Measurements from ENCODE around the gene ENPP5. TPM values are rescaled to one million over a fixed set of nuclear protein-coding genes. Genes with fewer than 3 reads are reported as not detected.

ENPP5 gene
- total and polyA plus RNA-seq, 2 of the 4 experiments (the other 2 are of a cell fraction): under 0.01 TPM; not detected in 1

- Histone ChIP-seq H3K9me3 (ENCODE audit: control insufficient read depth, insufficient read depth, low read length) (no peaks in the 10 kb centered on the region), H3K27ac (ENCODE audit: insufficient read depth, low read length) (no peak overlapping the region), H4K20me1 (ENCODE audit: insufficient read depth, low read length) (no peaks in the 10 kb centered on the region), H3K56ac (ENCODE audit: extremely low read depth, insufficient read depth, low read length) (no peak overlapping the region), H4K5ac (ENCODE audit: low read depth, low read length) (no peak overlapping the region), H3K9ac (ENCODE audit: low read depth, low read length) (no peak overlapping the region), H3K9me1 (ENCODE audit: insufficient read depth, low read length) (no peaks in the 10 kb centered on the region), H3K27me3 (ENCODE audit: control insufficient read depth, insufficient read depth, low read length) (no peaks in the 10 kb centered on the region), H4K91ac (ENCODE audit: insufficient read depth, low read depth, low read length) (no peak overlapping the region), H2AK5ac (ENCODE audit: low read depth, low read length) (no peak overlapping the region), H4K8ac (ENCODE audit: low read depth in 2 of 2, low read length in 2 of 2) (no peak overlapping the region), H3K4me1 (ENCODE audit: control insufficient read depth, insufficient read depth, low read length) (no peaks in the 10 kb centered on the region), H3K79me1 (ENCODE audit: low read depth in 1 of 2, low read length in 2 of 2) (no peaks in the 10 kb centered on the region), H3K4me3 (ENCODE audit: insufficient read depth, low read depth, low read length) (no peak overlapping the region), H2BK20ac (ENCODE audit: low read depth, low read length) (no peak overlapping the region), H2BK15ac (ENCODE audit: low read depth, low read length) (no peak overlapping the region), H2BK5ac (ENCODE audit: low read depth, low read length, poor library complexity, severe bottlenecking) (no peak overlapping the region), H2AFZ (replicated peaks; ENCODE audit: low read length, poor library complexity) (no peak overlapping the region), H3K4ac (ENCODE audit: low read depth, low read length) (no peak overlapping the region), H2BK120ac (ENCODE audit: low read depth, low read length) (no peak overlapping the region), H3K4me2 (ENCODE audit: low read depth, low read length) (no peak overlapping the region), H2AK9ac (replicated peaks; ENCODE audit: low read depth, low read length, poor library complexity) (no peak overlapping the region), H3K36me3 (ENCODE audit: control insufficient read depth, insufficient read depth, low read length) (no peaks in the 10 kb centered on the region), H3K23ac (ENCODE audit: low read depth, low read length) (no peak overlapping the region), H3K14ac (replicated peaks; ENCODE audit: low read depth, low read length) (no peak overlapping the region), H3K18ac (ENCODE audit: low read depth, low read length) (no peak overlapping the region)
- ChIA-PET POLR2A (ENCODE audit: unreplicated experiment) (no interaction called here), CTCF (no interaction called here)
- in situ Hi-C loops (cut with MboI; ENCODE audit: low sequenced_read_pairs): no loop called here
- WGBS, 2 experiments (ENCODE audit: extremely low coverage in 2 of 2, insufficient read length in 1 of 2): no CpG with 5 or more reads among the region's 1 CpG
- intact Hi-C loops (cut with micrococcal nuclease): no loop called here
- DNase-seq: no peak
- dilution Hi-C loops (cut with HindIII; ENCODE audit: low sequenced_read_pairs, unreplicated experiment): no loop called here
- ATAC-seq (ENCODE audit: low read depth): no peak
- TF ChIP-seq SMC3 (IDR thresholded peaks at IDR 0.05; ENCODE audit: low read depth, low read length) (no peak), MAFK (IDR thresholded peaks at IDR 0.05; ENCODE audit: low read depth, low read length) (no peak), CHD1 (IDR thresholded peaks at IDR 0.05; ENCODE audit: low read depth, low read length) (no peak), RAD21 (IDR thresholded peaks at IDR 0.05; ENCODE audit: low read length) (no peak), USF2 (IDR thresholded peaks at IDR 0.05; ENCODE audit: low read depth, low read length) (no peak), POLR2A (IDR thresholded peaks at IDR 0.05; ENCODE audit: low read depth, low read length) (no peak), RCOR1 (IDR thresholded peaks at IDR 0.05; ENCODE audit: insufficient replicate concordance, low read length) (no peak), CEBPB (IDR thresholded peaks at IDR 0.05; ENCODE audit: low read depth, low read length) (no peak), RFX5 (IDR thresholded peaks at IDR 0.05; ENCODE audit: low read depth, low read length) (no peak), FOS (IDR thresholded peaks at IDR 0.05; ENCODE audit: low read depth, low read length) (no peak), MAZ (IDR thresholded peaks at IDR 0.05; ENCODE audit: borderline replicate concordance, low read depth, low read length) (no peak), NFE2L2 (IDR thresholded peaks at IDR 0.05; ENCODE audit: low read depth, low read length) (no peak), MXI1 (IDR thresholded peaks at IDR 0.05; ENCODE audit: borderline replicate concordance, low read depth, low read length) (no peak), BHLHE40 (IDR thresholded peaks at IDR 0.05; ENCODE audit: low read depth, low read length) (no peak)
- TF ChIP-seq, protein P1, sequence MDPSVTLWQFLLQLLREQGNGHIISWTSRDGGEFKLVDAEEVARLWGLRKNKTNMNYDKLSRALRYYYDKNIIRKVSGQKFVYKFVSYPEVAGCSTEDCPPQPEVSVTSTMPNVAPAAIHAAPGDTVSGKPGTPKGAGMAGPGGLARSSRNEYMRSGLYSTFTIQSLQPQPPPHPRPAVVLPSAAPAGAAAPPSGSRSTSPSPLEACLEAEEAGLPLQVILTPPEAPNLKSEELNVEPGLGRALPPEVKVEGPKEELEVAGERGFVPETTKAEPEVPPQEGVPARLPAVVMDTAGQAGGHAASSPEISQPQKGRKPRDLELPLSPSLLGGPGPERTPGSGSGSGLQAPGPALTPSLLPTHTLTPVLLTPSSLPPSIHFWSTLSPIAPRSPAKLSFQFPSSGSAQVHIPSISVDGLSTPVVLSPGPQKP (IDR thresholded peaks at IDR 0.05; ENCODE audit: borderline replicate concordance, low read depth, low read length): no peak
- TF ChIP-seq, protein P2, sequence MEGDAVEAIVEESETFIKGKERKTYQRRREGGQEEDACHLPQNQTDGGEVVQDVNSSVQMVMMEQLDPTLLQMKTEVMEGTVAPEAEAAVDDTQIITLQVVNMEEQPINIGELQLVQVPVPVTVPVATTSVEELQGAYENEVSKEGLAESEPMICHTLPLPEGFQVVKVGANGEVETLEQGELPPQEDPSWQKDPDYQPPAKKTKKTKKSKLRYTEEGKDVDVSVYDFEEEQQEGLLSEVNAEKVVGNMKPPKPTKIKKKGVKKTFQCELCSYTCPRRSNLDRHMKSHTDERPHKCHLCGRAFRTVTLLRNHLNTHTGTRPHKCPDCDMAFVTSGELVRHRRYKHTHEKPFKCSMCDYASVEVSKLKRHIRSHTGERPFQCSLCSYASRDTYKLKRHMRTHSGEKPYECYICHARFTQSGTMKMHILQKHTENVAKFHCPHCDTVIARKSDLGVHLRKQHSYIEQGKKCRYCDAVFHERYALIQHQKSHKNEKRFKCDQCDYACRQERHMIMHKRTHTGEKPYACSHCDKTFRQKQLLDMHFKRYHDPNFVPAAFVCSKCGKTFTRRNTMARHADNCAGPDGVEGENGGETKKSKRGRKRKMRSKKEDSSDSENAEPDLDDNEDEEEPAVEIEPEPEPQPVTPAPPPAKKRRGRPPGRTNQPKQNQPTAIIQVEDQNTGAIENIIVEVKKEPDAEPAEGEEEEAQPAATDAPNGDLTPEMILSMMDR (conservative IDR thresholded peaks at IDR 0.05; ENCODE audit: low read depth, low read length): no peak
- no TSS peak for BruUV-seq (replicated peaks)
These were observed 57.4 kb downstream of the ENPP5 start for GRCh38 chr6:46113370-46113769.
